ENCODE measurements around the gene PTPN3. TPM values are rescaled to one million over a fixed set of nuclear protein-coding genes. Genes with fewer than 3 reads are reported as not detected.

Gene PTPN3
- total and polyA plus RNA-seq, 10 of the 15 experiments (the other 5 are each of a cell fraction or from before 2014, with no cell fraction given): 0.18 to 1.3 (median 0.39) TPM

DNA sequence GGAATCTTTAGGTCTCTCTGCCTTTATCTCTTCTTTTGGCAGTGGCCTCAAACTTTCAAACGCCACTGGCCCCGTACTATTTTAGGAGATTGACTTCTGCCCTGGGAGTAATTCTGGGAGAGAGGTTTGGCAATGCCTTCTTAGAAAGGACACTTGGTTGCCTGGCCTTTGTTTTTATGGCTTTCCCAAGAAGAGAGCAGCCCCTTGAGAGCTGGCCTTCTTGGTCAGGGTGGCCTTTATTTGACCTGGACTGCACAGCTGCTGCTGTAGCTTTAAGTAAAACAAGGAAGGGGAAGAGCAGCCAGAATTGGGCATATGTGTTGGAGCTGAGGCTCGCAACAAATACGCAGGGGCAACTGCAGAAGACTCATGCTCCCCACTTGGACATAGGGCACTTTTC lies 60.8 kb downstream of the PTPN3 start (continued):
- TF ChIP-seq, protein P1, sequence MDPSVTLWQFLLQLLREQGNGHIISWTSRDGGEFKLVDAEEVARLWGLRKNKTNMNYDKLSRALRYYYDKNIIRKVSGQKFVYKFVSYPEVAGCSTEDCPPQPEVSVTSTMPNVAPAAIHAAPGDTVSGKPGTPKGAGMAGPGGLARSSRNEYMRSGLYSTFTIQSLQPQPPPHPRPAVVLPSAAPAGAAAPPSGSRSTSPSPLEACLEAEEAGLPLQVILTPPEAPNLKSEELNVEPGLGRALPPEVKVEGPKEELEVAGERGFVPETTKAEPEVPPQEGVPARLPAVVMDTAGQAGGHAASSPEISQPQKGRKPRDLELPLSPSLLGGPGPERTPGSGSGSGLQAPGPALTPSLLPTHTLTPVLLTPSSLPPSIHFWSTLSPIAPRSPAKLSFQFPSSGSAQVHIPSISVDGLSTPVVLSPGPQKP (IDR thresholded peaks at IDR 0.05; ENCODE audit: low read depth, low read length): no peak

DNA sequence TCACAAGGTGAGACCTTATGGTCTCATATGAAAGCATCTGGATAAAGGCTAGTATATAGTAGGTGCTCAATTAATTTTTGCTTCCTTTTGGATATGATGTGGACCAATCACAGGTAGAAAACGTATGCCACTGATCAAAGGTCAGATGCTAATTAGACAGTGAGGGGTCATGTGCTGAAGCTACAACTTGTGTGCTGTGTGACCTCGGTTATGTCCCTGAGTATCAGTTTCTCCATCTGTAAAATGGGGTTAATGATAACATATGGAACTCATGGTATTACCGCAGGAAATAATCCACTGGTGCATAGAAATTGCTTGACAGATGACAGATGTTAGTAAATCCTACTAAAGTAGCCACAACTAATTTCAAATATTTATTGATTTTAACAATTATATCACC lies 62.0 kb downstream of the PTPN3 start:
- ChIA-PET CTCF (no interaction called here), POLR2A (interaction anchor here (1.0 kb wide), 1 partner anchor 11 kb away, joined by 3 read pairs; no protein-coding TSS in a partner anchor), SMC1A (ENCODE audit: uncharacterized antibody, unreplicated experiment) (interaction anchor here (1.5 kb wide), 1 partner anchor 34 kb away, joined by 6 read pairs; no protein-coding TSS in a partner anchor), RAD21 (ENCODE audit: unreplicated experiment) (no interaction called here)
- in situ Hi-C loops (cut with MboI) (loop anchor here (5.0 kb wide), 1 partner anchor 49 kb away; no protein-coding TSS in a partner anchor), intact Hi-C loops (cut with micrococcal nuclease; ENCODE audit: unreplicated experiment) (no loop called here)
- no peaks in the 10 kb centered on the region for H3K36me3 ChIP-seq (ENCODE audit: control insufficient read depth in 2 of 2, insufficient read depth in 2 of 2, low read length in 1 of 2)
- no peaks in the 10 kb centered on the region for H4K20me1 ChIP-seq (ENCODE audit: control insufficient read depth, insufficient read depth)
- H3K27me3 ChIP-seq (replicated peaks in 1 of 2; ENCODE audit: control insufficient read depth in 2 of 2, insufficient read depth in 2 of 2, low read length in 1 of 2): no peaks in the 10 kb centered on the region
- no peak overlapping the region for H3K9ac ChIP-seq (ENCODE audit: control insufficient read depth, insufficient read depth, low read length)
- no peaks in the 10 kb centered on the region for H3K9me3 ChIP-seq (replicated peaks; ENCODE audit: control insufficient read depth, insufficient read depth, low read length)
- no peaks in the 10 kb centered on the region for H3K79me2 ChIP-seq (ENCODE audit: control insufficient read depth, insufficient read depth, low read length)
- H3K4me1 ChIP-seq (ENCODE audit: control insufficient read depth, insufficient read depth, low read length): peaks cover 18% of the 10 kb centered on the region
- no peak overlapping the region for H3K4me3 ChIP-seq
- TF ChIP-seq MAX (IDR thresholded peaks at IDR 0.05; ENCODE audit: low read depth, low read length) (no peak), SMAD1 (IDR thresholded peaks at IDR 0.05; ENCODE audit: low read depth, partially characterized antibody) (no peak), BACH1 (IDR thresholded peaks at IDR 0.05; ENCODE audit: borderline replicate concordance) (no peak), RBBP5 (conservative IDR thresholded peaks at IDR 0.05) (no peak), DPF2 (IDR thresholded peaks at IDR 0.05) (no peak), YY1 (IDR thresholded peaks at IDR 0.05; ENCODE audit: low read depth, low read length) (no peak), RELB (IDR thresholded peaks at IDR 0.05; ENCODE audit: low read depth) (no peak), SREBF1 (IDR thresholded peaks at IDR 0.05; ENCODE audit: low read length) (no peak), MTA3 (IDR thresholded peaks at IDR 0.05; ENCODE audit: borderline replicate concordance, low read length) (no peak), CBX3 (IDR thresholded peaks at IDR 0.05; ENCODE audit: borderline replicate concordance, low read depth) (no peak), BRCA1 (IDR thresholded peaks at IDR 0.05; ENCODE audit: low read depth, low read length) (no peak), HCFC1 (IDR thresholded peaks at IDR 0.05; ENCODE audit: low read length) (no peak)
- WGBS (ENCODE audit: insufficient coverage, insufficient replicate concordance, low lambda C conversion rate, missing lambda C conversion rate): 61% methylated on average over 3 of the region's 3 CpGs
- H3K4me2 ChIP-seq (ENCODE audit: control insufficient read depth, insufficient read depth): no peak overlapping the region
- no peak for ATAC-seq
- no peak overlapping the region for H3K27ac ChIP-seq (ENCODE audit: control insufficient read depth, insufficient read depth)
- no peak for FAIRE-seq
- H2AFZ ChIP-seq (ENCODE audit: control insufficient read depth, low read depth, low read length): no peak overlapping the region
- DNase-seq (ENCODE audit: low read depth, low spot score): no peak
- no TSS peak for BruUV-seq (replicated peaks)

All from GM12878 (cell line).